Parathyroid adenoma (tissue), 2 donors: ENCODE results near the gene ZBTB7A.
A peak's percentile ranks its signal among the peaks of the same experiment; 100 is the strongest.

ENCODE experiments used
- H2AFZ ChIP-seq: fragments of 300-600 bp; sonication (generic); one replicate; pipeline ENCODE4 v1.7.0; 2017; ENCODE audit warnings: antibody characterized with exemption, mild to moderate bottlenecking
- H3K27ac ChIP-seq: fragments of 300-600 bp; sonication (generic); one replicate; pipeline ENCODE4 v1.7.0; 2017
- H3K27me3 ChIP-seq: fragments of 300-600 bp; sonication (generic); one replicate; pipeline ENCODE4 v1.7.0; 2017; ENCODE audit warnings: low read length; ENCODE audit not compliant: control insufficient read depth, insufficient read depth
- H3K36me3 ChIP-seq: fragments of 300-600 bp; sonication (generic); one replicate; pipeline ENCODE4 v1.7.0; 2017; ENCODE audit warnings: low read length; ENCODE audit not compliant: control insufficient read depth, insufficient read depth
- H3K4me1 ChIP-seq: fragments of 300-600 bp; sonication (generic); one replicate; pipeline ENCODE4 v1.7.0; 2017; ENCODE audit warnings: control low read depth
- H3K4me2 ChIP-seq: fragments of 300-600 bp; sonication (generic); one replicate; pipeline ENCODE4 v1.7.0; 2017; ENCODE audit warnings: low read length
- H3K4me3 ChIP-seq: fragments of 300-600 bp; sonication (generic); one replicate; pipeline ENCODE4 v1.7.0; 2017; ENCODE audit warnings: low read depth, low read length
- H3K79me2 ChIP-seq: fragments of 300-600 bp; sonication (generic); one replicate; pipeline ENCODE4 v1.7.0; 2017; ENCODE audit warnings: control low read depth
- H3K9ac ChIP-seq: fragments of 300-600 bp; sonication (generic); one replicate; pipeline ENCODE4 v1.7.0; 2017; ENCODE audit warnings: mild to moderate bottlenecking
- H3K9me3 ChIP-seq: fragments of 300-600 bp; sonication (generic); one replicate; pipeline ENCODE4 v1.7.0; 2017; ENCODE audit warnings: low read length; ENCODE audit not compliant: control insufficient read depth
- TF ChIP-seq, protein P1 (sequence below): fragments of 300-600 bp; sonication (generic); IDR thresholded peaks from one replicate; pipeline ENCODE4 v1.7.0; 2017; ENCODE audit warnings: antibody characterized with exemption, mild to moderate bottlenecking
- donor health status: primary hyperparathyroidism.

Gene ZBTB7A

DNA sequence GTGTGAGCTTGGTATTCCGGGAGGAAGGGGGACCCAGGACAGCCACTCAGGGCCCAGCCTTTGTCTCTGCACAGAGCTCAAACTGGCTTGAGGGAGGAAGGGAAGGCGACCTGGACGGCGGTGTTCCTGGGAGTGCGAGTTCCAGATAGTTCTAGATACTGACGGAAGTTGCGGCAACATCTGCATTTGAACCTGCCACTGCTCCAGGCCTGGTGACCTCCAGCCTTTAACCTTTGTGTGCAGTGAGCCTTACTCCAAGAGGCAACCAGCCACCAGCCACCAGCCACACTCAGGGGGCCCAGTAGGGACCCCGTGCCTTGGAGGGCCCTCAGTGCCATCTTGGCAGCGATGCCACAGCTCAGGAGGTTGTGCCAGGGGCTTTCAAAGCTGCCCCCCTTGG, 15.5 kb upstream of the ZBTB7A start:
- peaks cover 6% of the 10 kb centered on the region for H3K4me1 ChIP-seq
- TF ChIP-seq, protein P1, sequence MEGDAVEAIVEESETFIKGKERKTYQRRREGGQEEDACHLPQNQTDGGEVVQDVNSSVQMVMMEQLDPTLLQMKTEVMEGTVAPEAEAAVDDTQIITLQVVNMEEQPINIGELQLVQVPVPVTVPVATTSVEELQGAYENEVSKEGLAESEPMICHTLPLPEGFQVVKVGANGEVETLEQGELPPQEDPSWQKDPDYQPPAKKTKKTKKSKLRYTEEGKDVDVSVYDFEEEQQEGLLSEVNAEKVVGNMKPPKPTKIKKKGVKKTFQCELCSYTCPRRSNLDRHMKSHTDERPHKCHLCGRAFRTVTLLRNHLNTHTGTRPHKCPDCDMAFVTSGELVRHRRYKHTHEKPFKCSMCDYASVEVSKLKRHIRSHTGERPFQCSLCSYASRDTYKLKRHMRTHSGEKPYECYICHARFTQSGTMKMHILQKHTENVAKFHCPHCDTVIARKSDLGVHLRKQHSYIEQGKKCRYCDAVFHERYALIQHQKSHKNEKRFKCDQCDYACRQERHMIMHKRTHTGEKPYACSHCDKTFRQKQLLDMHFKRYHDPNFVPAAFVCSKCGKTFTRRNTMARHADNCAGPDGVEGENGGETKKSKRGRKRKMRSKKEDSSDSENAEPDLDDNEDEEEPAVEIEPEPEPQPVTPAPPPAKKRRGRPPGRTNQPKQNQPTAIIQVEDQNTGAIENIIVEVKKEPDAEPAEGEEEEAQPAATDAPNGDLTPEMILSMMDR = no peak
- no peaks in the 10 kb centered on the region for H3K9me3 ChIP-seq
- no peaks in the 10 kb centered on the region for H3K36me3 ChIP-seq
- no peak overlapping the region for H2AFZ ChIP-seq
- H3K4me3 ChIP-seq = no peak overlapping the region
- no peak overlapping the region for H3K27ac ChIP-seq
- H3K4me2 ChIP-seq = no peak overlapping the region
- H3K79me2 ChIP-seq = no peaks in the 10 kb centered on the region
- no peak overlapping the region for H3K9ac ChIP-seq
- H3K27me3 ChIP-seq = no peaks in the 10 kb centered on the region

DNA sequence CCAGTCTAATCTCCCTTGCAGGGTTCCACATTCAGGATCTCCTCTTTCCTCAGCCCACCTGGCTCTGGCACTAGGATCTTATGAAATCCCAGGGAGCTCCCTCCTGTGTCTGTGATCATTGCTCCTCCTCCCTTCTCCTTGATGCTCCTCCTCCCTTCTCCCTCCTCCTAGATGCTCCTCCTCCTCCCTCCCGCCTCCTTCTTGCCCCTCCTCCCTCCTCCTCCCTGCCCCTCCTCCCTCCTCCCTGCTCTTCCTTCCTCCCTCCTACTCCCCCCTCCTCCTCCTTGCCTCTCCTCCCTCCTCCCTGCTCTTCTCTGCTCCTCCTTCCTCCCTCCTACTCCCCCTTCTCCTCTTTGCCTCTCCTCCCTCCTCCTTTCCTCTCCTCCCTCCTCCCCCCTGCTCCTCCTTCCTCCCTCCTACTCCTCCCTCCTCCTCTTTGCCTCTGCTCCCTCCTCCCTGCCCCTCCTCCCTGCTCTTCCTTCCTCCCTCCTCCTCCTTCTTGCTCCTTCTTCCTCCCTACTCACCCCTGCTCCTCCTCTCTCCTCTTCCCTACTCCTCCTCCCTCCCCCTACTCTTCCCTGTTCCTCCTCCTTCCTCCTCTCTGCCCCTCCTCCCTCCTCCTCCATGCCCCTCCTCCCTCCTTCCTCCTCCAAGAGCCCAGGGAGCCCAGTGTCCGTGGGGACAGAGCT, 14.9 kb upstream of the ZBTB7A start:
- Histone ChIP-seq H3K27ac (no peak overlapping the region), H3K4me3 (no peak overlapping the region), H3K79me2 (no peaks in the 10 kb centered on the region), H3K4me1 (peaks cover 6% of the 10 kb centered on the region), H3K36me3 (no peaks in the 10 kb centered on the region), H2AFZ (no peak overlapping the region), H3K4me2 (no peak overlapping the region), H3K9me3 (no peaks in the 10 kb centered on the region), H3K9ac (no peak overlapping the region), H3K27me3 (no peaks in the 10 kb centered on the region)
- TF ChIP-seq, protein P1 = no peak

DNA sequence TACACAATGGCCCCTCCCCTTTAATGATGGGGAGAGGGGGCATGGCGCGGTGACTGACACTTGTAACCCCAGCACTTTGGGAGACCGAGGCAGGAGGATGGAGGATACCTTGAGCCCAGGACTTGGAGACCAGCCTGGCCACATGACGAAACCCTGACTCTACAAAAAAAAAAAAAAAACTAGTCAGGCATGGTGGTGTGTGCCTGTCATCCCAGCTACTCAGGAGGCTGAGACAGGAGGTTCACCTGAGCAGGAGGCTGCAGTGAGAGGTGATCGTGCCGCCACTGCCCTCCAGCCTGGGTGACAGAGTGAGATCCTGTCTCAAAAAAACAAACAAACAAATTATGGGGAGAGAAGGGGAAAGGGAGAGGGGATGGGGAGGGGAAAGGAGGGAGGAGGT, 13.8 kb upstream of the ZBTB7A start:
- Histone ChIP-seq H3K36me3 (no peaks in the 10 kb centered on the region), H3K9ac (no peak overlapping the region), H2AFZ (no peak overlapping the region), H3K79me2 (no peaks in the 10 kb centered on the region), H3K9me3 (no peaks in the 10 kb centered on the region), H3K4me2 (no peak overlapping the region), H3K27me3 (no peaks in the 10 kb centered on the region), H3K4me3 (no peak overlapping the region), H3K27ac (no peak overlapping the region), H3K4me1 (peaks cover 6% of the 10 kb centered on the region)
- TF ChIP-seq, protein P1 = no peak

DNA sequence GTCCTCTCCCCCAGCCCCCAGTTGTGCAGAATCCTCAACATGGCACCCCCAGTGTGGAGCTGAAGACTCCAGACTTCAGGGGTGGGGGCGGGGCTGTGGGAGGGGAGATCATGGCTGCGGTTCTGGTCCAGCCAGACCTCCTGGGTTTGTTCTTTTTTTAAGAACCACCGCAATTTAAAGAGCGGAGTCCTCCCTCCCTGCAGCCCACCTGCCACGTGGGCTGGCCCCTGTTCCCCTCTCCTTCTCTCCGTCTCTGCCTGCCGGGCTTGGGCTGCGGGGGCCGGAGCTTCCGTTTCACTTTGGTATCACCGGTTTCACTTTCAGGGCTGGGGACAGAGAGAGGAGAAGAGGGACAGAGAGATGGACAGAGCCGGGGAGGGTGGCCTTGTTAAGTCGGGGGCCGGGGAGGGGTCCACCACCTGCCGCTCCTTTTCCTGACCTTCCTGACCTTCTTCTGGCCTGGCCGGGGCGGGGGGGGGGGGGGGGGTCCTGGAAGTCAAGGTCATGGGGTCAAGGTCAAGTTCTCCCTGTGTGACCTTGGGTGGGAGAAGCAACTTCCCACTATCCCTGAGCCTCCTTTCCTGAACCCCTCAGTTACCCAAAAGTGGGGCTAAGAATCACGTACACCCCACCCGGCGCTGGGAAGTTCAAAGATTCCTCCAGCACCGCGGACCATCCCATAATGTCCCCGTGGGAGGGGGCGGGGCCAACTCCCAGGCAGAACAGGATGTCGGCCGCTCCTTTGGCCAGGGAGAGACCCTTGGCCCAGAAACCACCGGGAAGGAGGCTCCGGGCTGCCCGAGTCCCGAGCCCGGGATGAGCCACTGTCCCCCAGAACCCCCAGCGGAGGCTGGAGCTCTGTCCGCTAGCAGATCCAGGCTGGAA, 11.3 kb upstream of the ZBTB7A start:
- no peaks in the 10 kb centered on the region for H3K27me3 ChIP-seq
- H3K79me2 ChIP-seq = no peaks in the 10 kb centered on the region
- peak overlapping the region; percentile 96 for H3K4me2 ChIP-seq
- H3K4me3 ChIP-seq = peak overlapping the region; percentile 41
- no peaks in the 10 kb centered on the region for H3K9me3 ChIP-seq
- no peaks in the 10 kb centered on the region for H3K36me3 ChIP-seq
- H3K9ac ChIP-seq = no peak overlapping the region
- TF ChIP-seq, protein P1 = no peak
- H3K27ac ChIP-seq = peak overlapping the region; percentile 49
- H2AFZ ChIP-seq = peak overlapping the region; percentile 87
- peaks cover 6% of the 10 kb centered on the region for H3K4me1 ChIP-seq
